Stimulated activated CD8-positive, alpha-beta memory T cell treated with anti-CD3 and anti-CD28 coated beads, Interleukin-12 subunit alpha, Interleukin-12 subunit beta, amount 100 ng/mL, for 1 hour (primary cell): ENCODE measurements around the gene AP2A1.
"Not testable (repeated sequence)": the region's sequence is repeated elsewhere in the genome, so short reads cannot be mapped to it uniquely, and the experiment has no call there.

ENCODE experiments used
- DNase-seq: peaks from one replicate; pipeline ENCODE4 v3.0.0-alpha.2; 2020; ENCODE audit warnings: low read depth

Gene AP2A1

GRCh38 chr19:49766930-49767299, at the start of gene AP2A1:
Gene AP2A1, plus strand, starts transcription at chr19:49767001. Its CDS starts 133 bp downstream, at chr19:49767134.
- DNase-seq = peak; percentile 22

- DNase-seq = no peak
These were observed 48.3 kb upstream of the AP2A1 start for GRCh38 chr19:49718511-49718910.

DNA sequence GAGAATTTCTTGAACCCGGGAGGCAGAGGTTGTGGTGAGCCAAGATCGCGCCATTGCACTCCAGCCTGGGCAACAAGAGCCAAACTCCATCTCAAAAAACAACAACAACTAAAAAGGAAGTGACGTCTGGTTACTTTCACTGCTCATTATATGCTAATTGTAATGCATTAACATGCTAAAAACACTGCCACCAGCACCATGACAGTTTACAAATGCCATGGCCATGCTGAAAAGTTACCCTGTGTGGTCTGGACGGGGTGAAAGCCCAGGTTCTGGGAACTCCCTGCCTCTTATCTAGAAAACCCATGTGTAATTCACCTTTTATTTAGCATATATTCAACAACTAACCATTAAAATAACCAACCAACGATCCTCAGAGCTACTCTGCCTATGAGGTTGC, 47.8 kb upstream of the AP2A1 start:
- no peak for DNase-seq

DNA sequence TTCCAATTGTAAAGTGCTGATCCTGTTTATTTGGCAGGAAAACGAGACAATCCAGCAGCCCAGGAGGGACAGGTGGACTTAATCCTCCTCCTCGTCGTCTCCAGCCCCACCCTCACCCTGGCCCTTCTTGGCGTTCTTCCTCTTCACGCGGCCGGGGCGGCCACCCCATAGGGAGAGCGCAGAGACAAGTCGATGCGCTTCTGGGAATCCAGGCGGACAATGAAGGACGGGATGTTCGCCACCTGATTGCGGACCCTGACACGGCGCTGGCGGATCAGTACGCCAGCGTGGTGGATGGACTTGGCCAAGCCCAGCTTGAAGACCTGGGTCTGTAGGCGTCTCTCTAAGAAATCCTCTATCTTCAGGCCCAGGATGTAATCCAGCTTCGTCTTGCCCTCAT, 47.4 kb upstream of the AP2A1 start:
- not testable (repeated sequence) for DNase-seq

DNA sequence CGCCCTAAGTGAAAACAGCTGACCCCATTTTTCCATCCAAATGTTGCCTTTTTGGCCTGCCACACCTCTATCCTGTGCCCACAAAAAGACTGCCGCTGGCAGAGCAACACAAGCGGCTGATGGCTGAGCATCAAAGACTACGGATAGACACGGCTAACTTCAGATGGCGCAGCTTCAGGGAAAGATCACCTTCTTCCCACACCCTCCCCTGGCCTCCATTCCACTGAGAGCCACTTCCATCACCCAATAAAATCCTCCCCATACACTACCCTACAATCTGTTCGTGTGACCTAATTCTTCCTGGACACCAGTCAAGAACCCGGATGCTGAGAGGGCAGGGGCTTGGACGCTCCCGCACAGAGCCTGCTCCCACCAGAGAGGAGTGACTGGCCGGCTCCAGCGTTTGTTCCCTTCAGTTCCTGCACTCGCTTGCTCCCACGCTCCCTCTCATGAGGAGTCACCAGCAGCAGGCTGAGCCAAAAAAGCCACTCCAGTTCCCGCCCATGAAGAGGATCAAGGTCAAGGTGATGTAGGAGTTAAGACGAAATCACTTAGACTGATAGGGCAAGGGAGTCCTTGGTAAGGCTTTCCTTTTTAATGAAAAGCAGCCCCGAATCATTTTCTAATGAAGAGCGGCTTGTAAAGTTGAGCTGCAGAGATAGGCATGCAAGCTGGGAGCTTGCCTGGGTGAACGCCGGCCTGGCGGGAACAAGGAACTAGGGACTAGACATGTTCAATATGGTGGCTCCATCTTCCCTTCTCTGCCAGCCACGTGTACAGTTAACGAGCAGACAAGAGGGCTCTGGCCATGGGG, 39.4 kb upstream of the AP2A1 start:
- DNase-seq = no peak

DNA sequence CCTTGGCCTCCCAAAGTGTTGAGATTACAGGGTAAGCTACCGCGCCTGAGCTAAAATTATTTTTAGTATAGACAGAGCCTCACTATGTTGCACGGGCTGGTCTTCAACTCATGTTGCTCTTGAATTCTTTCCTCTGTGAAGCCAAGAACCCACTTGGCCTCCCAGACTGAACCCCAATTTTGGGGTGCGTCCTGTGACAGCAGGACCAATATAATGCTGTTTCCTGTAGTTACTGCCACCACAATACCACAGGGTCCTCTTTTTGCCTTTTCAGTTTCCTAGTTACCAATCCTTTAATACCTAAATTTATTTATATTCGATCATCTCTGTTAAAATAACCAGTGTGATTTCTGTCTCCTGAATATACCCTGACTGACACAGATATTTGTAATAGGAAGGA, 36.6 kb upstream of the AP2A1 start:
- no peak for DNase-seq

DNA sequence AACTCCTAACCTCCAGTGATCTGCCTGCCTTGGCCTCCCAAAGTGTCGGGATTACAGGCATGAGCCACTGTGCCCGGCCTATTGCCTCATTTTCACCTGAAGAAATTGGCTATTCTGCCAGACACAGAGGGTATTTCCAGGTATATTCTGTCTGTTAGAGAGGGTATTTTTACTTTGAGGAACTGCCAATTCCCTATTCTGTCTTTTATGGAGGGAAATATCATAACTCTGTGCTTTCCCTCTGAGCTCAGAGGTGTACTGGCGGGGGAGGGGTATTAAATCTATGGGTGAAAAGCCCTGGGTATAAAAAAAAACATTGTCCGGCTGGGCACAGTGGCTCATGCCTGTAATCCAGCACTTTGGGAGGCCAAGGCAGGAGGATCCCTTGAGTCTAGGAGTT, 28.5 kb upstream of the AP2A1 start:
- DNase-seq = no peak

DNA sequence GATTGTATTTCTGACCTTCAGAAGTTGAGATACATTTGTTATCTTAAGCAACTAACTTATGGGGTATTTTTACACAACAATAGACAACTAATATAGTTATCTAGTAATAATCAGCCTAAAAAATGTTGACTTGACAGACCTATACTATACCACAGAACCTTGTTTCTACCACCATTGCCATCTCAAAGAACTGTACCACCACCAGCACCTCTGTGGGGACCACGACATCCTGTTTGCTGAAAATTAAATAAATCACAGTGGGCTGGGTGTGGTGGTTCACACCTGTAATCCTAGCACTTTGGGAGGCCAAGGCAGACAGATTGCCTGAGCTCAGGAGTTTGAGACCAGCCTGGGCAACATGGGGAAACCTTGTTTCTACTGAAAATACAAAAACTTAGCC, 27.7 kb upstream of the AP2A1 start:
- no peak for DNase-seq

GRCh38 chr19:49739933-49740332, 26.9 kb upstream of the AP2A1 start:
- DNase-seq = no peak

- DNase-seq = no peak
These were observed 25.5 kb upstream of the AP2A1 start for GRCh38 chr19:49741210-49741844.

DNA sequence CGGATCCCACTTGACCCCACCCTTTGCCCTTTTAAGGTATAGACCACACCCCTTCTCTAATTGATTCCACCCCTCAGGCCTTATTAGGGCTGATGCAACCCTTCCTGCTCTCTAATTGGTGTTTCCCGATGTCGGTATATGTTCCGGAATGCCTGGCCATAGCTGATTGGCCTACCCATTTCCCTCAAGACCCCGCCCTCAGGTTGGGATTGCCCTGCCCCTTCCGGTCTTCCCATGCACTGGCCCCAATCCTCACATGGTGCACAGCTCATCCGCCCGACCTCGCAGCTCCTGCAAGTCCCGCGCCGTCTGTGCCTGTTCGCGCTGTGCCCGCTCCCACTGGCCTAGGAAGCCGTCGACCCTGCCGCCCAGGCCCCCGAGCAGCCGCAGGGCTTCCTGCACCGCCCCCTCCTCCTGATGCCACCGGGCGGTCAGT, 21.8 kb upstream of the AP2A1 start:
- DNase-seq = no peak

DNA sequence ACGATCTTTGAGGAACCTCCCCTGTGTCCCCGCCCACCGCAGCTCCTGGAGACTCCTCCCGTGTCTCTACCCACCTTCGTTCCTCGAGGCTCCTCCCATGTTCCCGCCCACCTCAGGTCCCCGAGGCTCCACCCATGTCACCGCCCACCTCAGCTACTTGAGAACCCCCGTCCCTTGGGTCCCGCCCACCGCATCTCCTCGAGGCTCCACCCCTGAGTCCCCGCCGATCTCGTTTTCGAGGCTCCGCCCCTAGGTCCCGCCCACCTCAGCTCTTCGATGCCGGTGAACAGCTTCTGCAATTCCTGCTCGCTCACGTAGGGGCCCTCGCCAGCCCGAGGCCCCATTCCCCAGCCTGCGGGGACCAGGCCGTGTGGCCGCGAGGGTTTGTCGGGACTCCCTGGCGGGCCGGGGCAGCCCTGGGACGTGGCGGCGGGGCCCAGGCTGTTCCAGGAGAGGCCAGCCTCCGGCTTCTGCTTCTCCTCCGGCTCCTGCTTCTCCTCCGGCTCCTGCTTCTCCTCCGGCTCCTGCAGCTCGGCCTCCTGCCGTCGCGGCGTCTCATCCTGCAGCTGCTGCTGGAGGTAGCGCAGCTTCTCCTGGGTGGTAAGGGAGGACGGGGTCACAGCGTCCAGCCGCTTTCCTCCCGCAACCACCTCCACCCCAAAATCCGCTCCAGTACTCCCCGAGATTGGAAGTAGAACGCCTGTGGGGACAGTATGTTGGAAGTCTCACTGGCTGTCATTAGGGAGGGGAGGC, 20.4 kb upstream of the AP2A1 start:
- DNase-seq = no peak

GRCh38 chr19:49749055-49749716, 17.6 kb upstream of the AP2A1 start:
- no peak for DNase-seq

DNA sequence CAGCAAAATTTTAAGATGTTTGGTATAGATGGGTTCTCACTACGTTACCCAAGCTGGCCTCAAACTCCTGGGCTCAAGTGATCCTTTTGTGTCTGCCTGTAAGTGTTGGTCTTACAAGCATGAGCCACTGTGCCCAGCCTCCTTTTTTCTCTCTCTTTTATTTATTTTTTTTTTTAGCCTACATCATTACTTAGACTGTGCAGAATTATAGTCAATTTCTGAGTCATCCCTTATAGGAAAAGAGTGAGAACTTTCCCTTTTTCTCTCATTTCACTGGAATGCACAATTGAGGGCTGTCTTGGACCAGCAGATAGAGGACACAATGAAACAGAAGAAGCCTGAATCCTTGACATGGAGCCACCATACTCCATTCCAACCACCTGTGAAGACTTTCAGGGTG, 17.0 kb upstream of the AP2A1 start:
- no peak for DNase-seq

- DNase-seq = no peak
These were observed 14.1 kb upstream of the AP2A1 start for GRCh38 chr19:49752701-49753100.

DNA sequence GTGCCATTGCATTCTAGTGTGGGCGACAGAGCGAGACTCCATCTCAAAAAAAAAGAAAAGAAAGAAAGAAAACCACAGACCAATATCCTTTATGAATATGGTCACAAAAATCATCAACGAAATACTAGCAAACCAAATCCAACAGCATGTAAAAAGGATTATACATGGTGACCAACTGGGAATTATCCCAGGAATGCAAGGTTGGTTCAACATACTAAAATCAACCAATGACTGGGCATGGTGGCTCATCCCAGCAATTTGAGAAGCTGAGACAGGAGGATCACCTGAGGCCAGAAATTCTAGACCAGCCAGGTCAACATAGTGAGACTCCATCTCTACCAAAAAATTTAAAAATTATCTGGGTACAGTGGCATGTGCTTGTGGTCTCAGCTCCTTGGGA, 10.8 kb upstream of the AP2A1 start:
- DNase-seq = no peak

DNA sequence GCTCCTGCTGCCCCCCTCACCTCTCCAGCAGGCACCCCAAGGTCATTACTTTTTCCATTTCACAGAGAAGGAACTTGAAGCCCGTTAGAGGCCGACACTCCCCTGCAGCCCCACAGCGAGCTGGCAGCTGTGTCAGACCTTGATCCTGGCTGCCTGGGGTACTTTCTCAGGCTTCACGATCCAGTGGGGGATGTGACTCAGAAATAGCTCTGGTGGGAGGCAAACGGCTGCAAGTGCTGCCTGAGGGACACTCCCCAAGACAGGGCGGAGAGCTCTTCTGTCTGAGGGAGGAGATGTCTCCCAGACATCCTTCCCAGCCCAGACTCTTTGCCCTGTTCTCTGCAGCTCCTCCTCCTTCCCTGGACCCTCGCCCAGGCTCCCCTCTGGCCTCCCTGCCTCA, 8.5 kb upstream of the AP2A1 start:
- no peak for DNase-seq

DNA sequence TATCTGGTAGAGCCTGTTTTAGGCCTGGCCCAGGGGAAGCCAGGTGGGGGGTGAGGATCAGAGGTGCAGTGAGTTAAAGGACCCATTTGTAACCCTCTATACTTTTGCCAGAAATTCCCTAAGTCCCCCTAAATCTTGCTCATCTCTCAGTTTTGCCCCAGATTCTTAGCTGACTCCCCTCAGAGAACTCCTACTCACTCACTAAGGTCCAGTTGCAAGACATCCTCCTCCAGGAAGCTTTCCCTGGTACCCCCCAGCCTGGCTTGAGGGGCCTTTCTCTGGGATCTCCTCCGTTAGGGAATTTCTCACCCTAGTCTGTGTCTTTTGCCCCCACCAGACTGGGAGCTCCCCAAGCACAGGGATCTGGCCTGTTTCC, 5.6 kb upstream of the AP2A1 start:
- DNase-seq = no peak

GRCh38 chr19:49761625-49762311, 5.0 kb upstream of the AP2A1 start:
- DNase-seq = no peak

GRCh38 chr19:49763230-49763629, 3.6 kb upstream of the AP2A1 start, which contains the start of gene TSKS:
Gene TSKS, minus strand, starts transcription at chr19:49763306. Its CDS starts 59 bp downstream, at chr19:49763247.
- DNase-seq = no peak

GRCh38 chr19:49764341-49764740, 2.5 kb upstream of the AP2A1 start:
- no peak for DNase-seq
